GM12874 (cell line): Measurements from ENCODE around the gene AAMDC.

Source experiments
- TF ChIP-seq, protein P1 (sequence below): IDR thresholded peaks from 2 replicates; pipeline ENCODE4 v1.5.1; 2011; ENCODE audit warnings: low read depth, mild to moderate bottlenecking, control low read depth, low read length, moderate library complexity; ENCODE audit not compliant: insufficient read depth

AAMDC gene

GRCh38 chr11:77879218-77879617 lies 58.3 kb downstream of the AAMDC start:
- TF ChIP-seq, protein P1, sequence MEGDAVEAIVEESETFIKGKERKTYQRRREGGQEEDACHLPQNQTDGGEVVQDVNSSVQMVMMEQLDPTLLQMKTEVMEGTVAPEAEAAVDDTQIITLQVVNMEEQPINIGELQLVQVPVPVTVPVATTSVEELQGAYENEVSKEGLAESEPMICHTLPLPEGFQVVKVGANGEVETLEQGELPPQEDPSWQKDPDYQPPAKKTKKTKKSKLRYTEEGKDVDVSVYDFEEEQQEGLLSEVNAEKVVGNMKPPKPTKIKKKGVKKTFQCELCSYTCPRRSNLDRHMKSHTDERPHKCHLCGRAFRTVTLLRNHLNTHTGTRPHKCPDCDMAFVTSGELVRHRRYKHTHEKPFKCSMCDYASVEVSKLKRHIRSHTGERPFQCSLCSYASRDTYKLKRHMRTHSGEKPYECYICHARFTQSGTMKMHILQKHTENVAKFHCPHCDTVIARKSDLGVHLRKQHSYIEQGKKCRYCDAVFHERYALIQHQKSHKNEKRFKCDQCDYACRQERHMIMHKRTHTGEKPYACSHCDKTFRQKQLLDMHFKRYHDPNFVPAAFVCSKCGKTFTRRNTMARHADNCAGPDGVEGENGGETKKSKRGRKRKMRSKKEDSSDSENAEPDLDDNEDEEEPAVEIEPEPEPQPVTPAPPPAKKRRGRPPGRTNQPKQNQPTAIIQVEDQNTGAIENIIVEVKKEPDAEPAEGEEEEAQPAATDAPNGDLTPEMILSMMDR: peak; percentile 17; the same call in 1 of the 2 replicates

- TF ChIP-seq, protein P1: no peak
Observed at GRCh38 chr11:77882396-77882795, 61.5 kb downstream of the AAMDC start.

GRCh38 chr11:77883775-77884174 lies 62.8 kb downstream of the AAMDC start:
- TF ChIP-seq, protein P1: no peak

DNA sequence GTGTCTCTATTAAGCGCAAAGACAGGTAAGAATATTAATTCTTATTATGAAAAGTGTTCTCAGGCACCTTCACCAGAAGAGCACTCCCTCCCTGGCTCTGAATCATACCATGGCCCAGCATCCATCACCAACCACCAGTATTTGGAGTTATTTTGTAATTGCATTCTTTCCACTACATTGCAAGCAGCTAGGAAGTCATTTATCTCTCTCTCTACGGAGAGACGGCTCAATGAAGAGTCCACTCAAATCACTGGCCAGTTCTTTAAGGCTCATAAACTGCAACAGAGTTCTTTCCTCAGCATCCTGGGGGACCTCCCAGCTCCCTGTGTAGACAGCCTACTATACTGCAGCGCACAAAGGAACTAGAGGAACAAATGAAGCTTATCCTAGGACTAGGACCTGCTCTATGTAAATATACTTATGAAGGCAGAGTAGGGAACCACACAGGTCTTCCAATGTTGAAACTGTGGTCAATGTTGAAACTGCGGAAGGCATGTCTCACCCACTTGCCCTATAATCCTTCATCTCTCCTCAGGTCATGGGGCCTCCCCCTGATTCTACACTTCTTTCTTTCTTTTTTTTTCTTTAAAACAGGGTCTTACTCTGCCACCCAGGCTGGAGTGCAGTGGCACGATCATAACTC lies 63.4 kb downstream of the AAMDC start:
- TF ChIP-seq, protein P1: no peak

GRCh38 chr11:77884829-77885190 lies 63.9 kb downstream of the AAMDC start:
- TF ChIP-seq, protein P1: no peak

GRCh38 chr11:77886401-77886800 lies 65.5 kb downstream of the AAMDC start:
- TF ChIP-seq, protein P1: no peak

DNA sequence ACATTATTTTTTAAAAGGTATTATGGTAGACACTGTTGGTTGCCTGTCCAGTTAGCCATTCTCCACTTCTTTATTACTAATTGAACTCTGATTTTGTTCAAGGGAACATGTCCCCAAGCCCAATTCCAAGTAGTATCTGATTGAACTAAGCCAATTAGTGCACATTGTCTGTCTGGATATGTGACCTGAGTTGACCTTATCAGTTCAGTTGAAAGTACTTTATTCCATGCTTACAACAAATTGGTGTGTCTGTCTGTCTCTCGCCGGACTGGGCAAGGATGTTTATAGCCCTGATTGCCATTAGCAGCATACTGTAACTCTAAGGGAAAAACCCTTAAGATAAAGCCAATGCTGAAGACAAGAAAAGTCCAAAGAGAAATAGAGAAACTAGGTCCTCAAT lies 87.9 kb downstream of the AAMDC start:
- TF ChIP-seq, protein P1: no peak

GRCh38 chr11:77909277-77909676 lies 88.3 kb downstream of the AAMDC start:
- TF ChIP-seq, protein P1: no peak
